Sigmoid colon (tissue), 7 donors: ENCODE data around the gene LYPD8. TPM values are rescaled to one million over a fixed set of nuclear protein-coding genes. Genes with fewer than 3 reads are reported as not detected.

Experiments
- DNase-seq: peaks from one replicate; pipeline ENCODE4 v3.0.0-alpha.2; 2019
- H3K27ac ChIP-seq, 4 donors: fragments of 200-600 bp; sonication (generic); one replicate each; pipeline ENCODE4 v1.5.1; 2016 to 2019; ENCODE audit warnings: mild to moderate bottlenecking in 1 of 4
- H3K27me3 ChIP-seq, 3 donors: fragments of 200-600 bp; sonication (generic); one replicate each; pipeline ENCODE4 v1.5.1; 2019; ENCODE audit warnings: mild to moderate bottlenecking in 1 of 3
- H3K36me3 ChIP-seq, 4 donors: fragments of 200-600 bp; sonication (generic); one replicate each; pipeline ENCODE4 v1.5.1; 2016 to 2019
- H3K4me1 ChIP-seq, 4 donors: fragments of 200-600 bp; sonication (generic); one replicate each; pipeline ENCODE4 v1.5.1; 2017 to 2019
- H3K4me3 ChIP-seq, 4 donors: fragments of 200-600 bp; sonication (generic); one replicate each; pipeline ENCODE4 v1.5.1; 2017 to 2019; ENCODE audit warnings: mild to moderate bottlenecking in 2 of 4, moderate library complexity in 1 of 4
- H3K9me3 ChIP-seq, 4 donors: fragments of 200-600 bp in 3 of 4; sonication (generic) in 3 of 4; one replicate each; pipeline versions ENCODE4 v1.5.1 to v1.6.1; 2013 to 2019
- EP300 ChIP-seq, 4 donors: sonication (generic); formaldehyde crosslinking; IDR thresholded peaks; one replicate each; pipeline ENCODE4 v1.6.1; 2017; ENCODE audit warnings: antibody characterized with exemption in 4 of 4
- POLR2A ChIP-seq, 2 donors: fragments of 450-650 bp; IDR thresholded peaks; one replicate each; pipeline ENCODE4 v1.6.1; 2016; ENCODE audit warnings: antibody characterized with exemption in 2 of 2, mild to moderate bottlenecking in 2 of 2, moderate library complexity in 2 of 2
- POLR2AphosphoS5 ChIP-seq, 4 donors: sonication (generic); formaldehyde crosslinking; IDR thresholded peaks; one replicate each; pipeline ENCODE4 v1.6.1; 2017; ENCODE audit warnings: antibody characterized with exemption in 4 of 4
- WGBS, 2 donors: extraction: QIAGEN DNeasy Blood & Tissue Kit; methylation state at CpG; one replicate each; pipeline ENCODE4 v1.1.7; 2013; 5-methylcytosine and 5-hydroxymethylcytosine counted together
- intact Hi-C: fragments of 100-400 bp; cut with DNase I; formaldehyde crosslinking; loops from one replicate; pipeline ENCODE4 v1.15.1; 2023
- polyA plus RNA-seq, 3 donors: library from polyadenylated mRNA; stranded (reverse); fragments of 200-250 nt; gene quantifications; one replicate each; pipeline ENCODE4 v1.2.3, GENCODE V29; 2013
- total RNA-seq, 4 donors: library from RNA; depleted of rRNA; stranded (reverse); fragments of >200 nt; gene quantifications; one replicate each; pipeline ENCODE4 v1.1.0, GENCODE V29; 2016
- TF ChIP-seq, protein P1 (sequence below), 4 experiments: fragments of 450-650 bp in 3 of 4; fragments of 200-600 bp in 1 of 4; IDR thresholded peaks; one replicate each; pipeline ENCODE4 v1.5.1; 2016 to 2019; ENCODE audit warnings: antibody characterized with exemption in 4 of 4, mild to moderate bottlenecking in 3 of 4, moderate library complexity in 2 of 4
- donor health status: healthy with polysubstance abuse.
- donor health status: Bipolar disorder and iron deficiency.
- donor health status: healthy.

The LYPD8 gene
- total and polyA plus RNA-seq, 7 donors: 0.36 to 237 (median 111) TPM; not detected in 2

DNA sequence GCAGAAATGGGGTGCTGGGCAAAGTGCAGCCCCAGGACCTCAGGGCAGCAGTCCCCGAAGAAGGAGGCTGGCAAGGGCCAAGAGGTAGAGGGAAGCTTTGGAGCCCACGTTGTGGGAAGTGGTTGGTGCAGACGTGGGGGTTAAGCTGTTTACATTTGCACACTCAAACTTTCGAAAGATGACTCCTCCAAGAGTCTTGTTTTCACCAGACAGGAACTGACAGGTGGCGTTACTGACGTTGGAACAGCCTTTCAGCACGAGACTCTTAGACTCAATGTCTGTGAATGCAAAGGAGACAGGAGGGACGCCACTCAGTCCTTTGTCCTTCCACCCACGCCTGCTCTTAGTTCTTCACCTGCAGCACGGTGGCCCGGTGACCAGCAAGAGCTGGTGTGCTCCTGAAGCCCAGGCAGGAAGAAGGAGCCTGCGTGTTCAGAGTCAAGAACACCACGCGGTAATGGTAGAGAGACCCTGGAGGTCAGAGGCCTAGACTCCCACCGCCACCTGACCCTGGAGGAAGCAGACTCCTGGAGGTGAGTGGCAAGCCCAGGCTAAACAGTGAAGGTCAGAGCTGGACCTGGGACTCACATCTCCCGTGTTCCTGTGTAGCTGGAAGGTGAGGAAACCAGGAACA, 15.9 kb downstream of the LYPD8 start:
- no peak for DNase-seq
- TF ChIP-seq POLR2AphosphoS5 (IDR thresholded peaks at IDR 0.05) (no peak), POLR2A (IDR thresholded peaks at IDR 0.05) (no peak), EP300 (IDR thresholded peaks at IDR 0.05) (no peak)
- TF ChIP-seq, protein P1, sequence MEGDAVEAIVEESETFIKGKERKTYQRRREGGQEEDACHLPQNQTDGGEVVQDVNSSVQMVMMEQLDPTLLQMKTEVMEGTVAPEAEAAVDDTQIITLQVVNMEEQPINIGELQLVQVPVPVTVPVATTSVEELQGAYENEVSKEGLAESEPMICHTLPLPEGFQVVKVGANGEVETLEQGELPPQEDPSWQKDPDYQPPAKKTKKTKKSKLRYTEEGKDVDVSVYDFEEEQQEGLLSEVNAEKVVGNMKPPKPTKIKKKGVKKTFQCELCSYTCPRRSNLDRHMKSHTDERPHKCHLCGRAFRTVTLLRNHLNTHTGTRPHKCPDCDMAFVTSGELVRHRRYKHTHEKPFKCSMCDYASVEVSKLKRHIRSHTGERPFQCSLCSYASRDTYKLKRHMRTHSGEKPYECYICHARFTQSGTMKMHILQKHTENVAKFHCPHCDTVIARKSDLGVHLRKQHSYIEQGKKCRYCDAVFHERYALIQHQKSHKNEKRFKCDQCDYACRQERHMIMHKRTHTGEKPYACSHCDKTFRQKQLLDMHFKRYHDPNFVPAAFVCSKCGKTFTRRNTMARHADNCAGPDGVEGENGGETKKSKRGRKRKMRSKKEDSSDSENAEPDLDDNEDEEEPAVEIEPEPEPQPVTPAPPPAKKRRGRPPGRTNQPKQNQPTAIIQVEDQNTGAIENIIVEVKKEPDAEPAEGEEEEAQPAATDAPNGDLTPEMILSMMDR (IDR thresholded peaks at IDR 0.05): no peak
- H3K36me3 ChIP-seq: no peaks in the 10 kb centered on the region
- intact Hi-C loops: no loop called here
- H3K27ac ChIP-seq: no peak overlapping the region
- no peak overlapping the region for H3K4me3 ChIP-seq
- H3K4me1 ChIP-seq: no peaks in the 10 kb centered on the region
- WGBS, 2 donors: 81 to 90% methylated on average over 16 of the region's 16 CpGs
- H3K27me3 ChIP-seq: no peaks in the 10 kb centered on the region
- H3K9me3 ChIP-seq: peaks cover 0 to 4% (median 0%) of the 10 kb centered on the region in 4 donors

DNA sequence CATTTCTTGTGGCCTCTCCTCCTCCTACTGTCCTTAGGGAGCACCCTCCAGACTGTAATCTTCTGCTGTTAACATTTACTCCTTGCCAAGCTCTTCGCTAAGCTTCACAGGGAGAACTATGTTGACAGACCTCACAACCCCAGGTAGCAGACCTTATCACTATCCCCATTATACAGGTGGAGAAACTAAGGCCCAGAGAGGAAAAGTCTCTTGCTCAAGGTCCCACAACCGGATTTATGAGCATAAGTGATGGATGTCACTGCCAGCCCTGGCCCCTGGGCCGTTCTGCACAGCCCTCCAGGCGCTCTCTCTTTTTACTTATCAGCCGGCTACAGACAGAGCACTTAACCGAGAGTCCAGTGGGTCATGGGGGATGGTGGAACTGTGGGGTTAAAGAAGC, 18.1 kb downstream of the LYPD8 start:
- Histone ChIP-seq H3K4me3 (no peak overlapping the region), H3K27me3 (no peaks in the 10 kb centered on the region), H3K4me1 (no peaks in the 10 kb centered on the region), H3K27ac (no peak overlapping the region), H3K36me3 (no peaks in the 10 kb centered on the region), H3K9me3 (peaks cover 0 to 4% (median 0%) of the 10 kb centered on the region in 4 donors)
- intact Hi-C loops: no loop called here
- DNase-seq: no peak
- no peak for TF ChIP-seq EP300 (IDR thresholded peaks at IDR 0.05)
- no peak for TF ChIP-seq POLR2AphosphoS5 (IDR thresholded peaks at IDR 0.05)
- TF ChIP-seq, protein P1 (IDR thresholded peaks at IDR 0.05): no peak
- TF ChIP-seq POLR2A (IDR thresholded peaks at IDR 0.05): no peak
- WGBS, 2 donors: 81 to 84% methylated on average over 6 of the region's 6 CpGs

DNA sequence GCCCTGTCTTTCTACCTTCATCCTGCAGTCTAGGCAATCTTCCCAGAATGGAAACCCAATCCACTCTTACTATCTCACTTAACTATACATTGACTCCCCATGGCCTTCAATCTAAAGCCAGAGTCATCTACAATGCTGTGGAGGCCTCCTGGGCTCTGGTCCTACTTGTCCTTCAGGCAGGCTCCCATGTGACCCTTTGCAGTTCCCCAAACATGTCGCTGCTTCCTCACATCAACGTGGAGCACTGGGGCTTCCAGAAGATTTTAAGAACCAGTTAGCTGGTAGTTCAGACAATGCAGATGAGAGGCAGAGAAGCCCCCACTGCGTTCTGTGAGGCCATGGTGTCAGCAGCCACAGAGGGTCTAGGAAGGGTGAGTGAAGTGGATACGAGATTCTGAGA, 18.6 kb downstream of the LYPD8 start:
- TF ChIP-seq POLR2A (IDR thresholded peaks at IDR 0.05): no peak
- no peak for TF ChIP-seq POLR2AphosphoS5 (IDR thresholded peaks at IDR 0.05)
- TF ChIP-seq, protein P1 (IDR thresholded peaks at IDR 0.05): no peak
- TF ChIP-seq EP300 (IDR thresholded peaks at IDR 0.05): no peak
- peaks cover 0 to 4% (median 0%) of the 10 kb centered on the region in 4 donors for H3K9me3 ChIP-seq

DNA sequence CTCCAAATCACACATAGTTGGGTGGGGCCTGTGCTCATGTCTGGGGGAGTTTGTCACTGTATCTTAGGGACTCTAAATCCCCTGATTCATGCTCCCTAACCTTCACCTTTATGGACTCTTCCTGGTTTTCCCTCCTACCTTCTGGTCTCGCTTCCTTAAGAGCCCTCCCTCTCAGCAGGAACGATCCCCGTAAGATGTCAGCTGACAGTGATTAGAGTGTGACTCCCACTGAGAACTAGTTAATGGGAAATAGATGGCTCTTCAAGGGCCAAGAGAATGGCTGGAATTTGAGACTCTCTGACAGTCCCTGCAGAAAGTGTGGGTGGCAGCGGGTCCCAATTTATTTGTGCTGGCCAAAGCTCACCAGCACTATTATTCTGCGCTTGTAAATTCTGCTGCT, 22.0 kb downstream of the LYPD8 start:
- no peak overlapping the region for H3K4me3 ChIP-seq
- DNase-seq: no peak
- WGBS, 2 donors: 83 to 94% methylated on average over 5 of the region's 5 CpGs
- no peaks in the 10 kb centered on the region for H3K27me3 ChIP-seq
- TF ChIP-seq POLR2A (IDR thresholded peaks at IDR 0.05) (no peak), POLR2AphosphoS5 (IDR thresholded peaks at IDR 0.05) (no peak), EP300 (IDR thresholded peaks at IDR 0.05) (no peak)
- TF ChIP-seq, protein P1 (IDR thresholded peaks at IDR 0.05): no peak
- H3K27ac ChIP-seq: no peak overlapping the region
- H3K4me1 ChIP-seq: no peaks in the 10 kb centered on the region
- peaks cover 0 to 4% (median 0%) of the 10 kb centered on the region in 4 donors for H3K9me3 ChIP-seq
- intact Hi-C loops: no loop called here
- no peaks in the 10 kb centered on the region for H3K36me3 ChIP-seq

More for the DNA sequence above, 18.6 kb downstream of the LYPD8 start:
- Histone ChIP-seq H3K36me3 (no peaks in the 10 kb centered on the region), H3K27me3 (no peaks in the 10 kb centered on the region), H3K27ac (no peak overlapping the region), H3K4me3 (no peak overlapping the region), H3K4me1 (no peaks in the 10 kb centered on the region)
- no peak for DNase-seq
- intact Hi-C loops: no loop called here
- 73 to 75% methylated on average over 4 of the region's 4 CpGs for WGBS, 2 donors
